ENCODE data around the gene CABLES1.

- no peak for TF ChIP-seq CTCF (IDR thresholded peaks at IDR 0.05)
- TF ChIP-seq POLR2A (IDR thresholded peaks at IDR 0.05) = no peak
Observed at GRCh38 chr18:23277399-23277798, 142.1 kb downstream of the CABLES1 start.

Data from Peyer's patch (tissue), 4 donors.